ENCODE results near the gene NFIB. TPM values are rescaled to one million over a fixed set of nuclear protein-coding genes. Genes with fewer than 3 reads are reported as not detected.

NFIB gene
- total and polyA plus RNA-seq, 2 experiments from 2014 or later: 5.7 to 13.9 TPM

DNA sequence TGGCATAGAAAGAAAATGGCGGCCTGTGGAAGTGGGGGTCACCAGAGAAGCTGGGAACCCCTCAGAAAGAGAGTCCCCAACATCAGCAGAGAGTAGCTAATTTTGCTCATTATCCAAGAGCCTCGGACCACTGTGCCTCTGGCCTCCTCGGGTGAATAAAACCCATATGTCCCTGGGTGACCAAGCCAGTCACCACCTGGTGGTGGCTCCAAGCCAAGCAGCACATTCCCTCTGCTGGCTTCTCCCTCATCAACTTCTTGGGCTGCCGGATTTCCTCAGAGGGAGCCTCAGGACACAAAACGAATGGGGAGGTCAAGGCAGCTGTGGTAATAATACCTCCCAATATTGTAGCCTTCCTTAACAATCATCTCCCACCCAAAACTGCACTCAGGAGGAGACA, 242.5 kb downstream of the NFIB start:
- H3K27ac ChIP-seq: no peak overlapping the region
- H3K4me3 ChIP-seq: no peak overlapping the region
- no peak for DNase-seq (ENCODE audit: low read depth in 1 of 2, low spot score in 1 of 2)
- no peaks in the 10 kb centered on the region for H3K9me3 ChIP-seq (ENCODE audit: low read depth)
- H3K36me3 ChIP-seq: no peaks in the 10 kb centered on the region
- TF ChIP-seq, protein P1, sequence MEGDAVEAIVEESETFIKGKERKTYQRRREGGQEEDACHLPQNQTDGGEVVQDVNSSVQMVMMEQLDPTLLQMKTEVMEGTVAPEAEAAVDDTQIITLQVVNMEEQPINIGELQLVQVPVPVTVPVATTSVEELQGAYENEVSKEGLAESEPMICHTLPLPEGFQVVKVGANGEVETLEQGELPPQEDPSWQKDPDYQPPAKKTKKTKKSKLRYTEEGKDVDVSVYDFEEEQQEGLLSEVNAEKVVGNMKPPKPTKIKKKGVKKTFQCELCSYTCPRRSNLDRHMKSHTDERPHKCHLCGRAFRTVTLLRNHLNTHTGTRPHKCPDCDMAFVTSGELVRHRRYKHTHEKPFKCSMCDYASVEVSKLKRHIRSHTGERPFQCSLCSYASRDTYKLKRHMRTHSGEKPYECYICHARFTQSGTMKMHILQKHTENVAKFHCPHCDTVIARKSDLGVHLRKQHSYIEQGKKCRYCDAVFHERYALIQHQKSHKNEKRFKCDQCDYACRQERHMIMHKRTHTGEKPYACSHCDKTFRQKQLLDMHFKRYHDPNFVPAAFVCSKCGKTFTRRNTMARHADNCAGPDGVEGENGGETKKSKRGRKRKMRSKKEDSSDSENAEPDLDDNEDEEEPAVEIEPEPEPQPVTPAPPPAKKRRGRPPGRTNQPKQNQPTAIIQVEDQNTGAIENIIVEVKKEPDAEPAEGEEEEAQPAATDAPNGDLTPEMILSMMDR (IDR thresholded peaks at IDR 0.05; ENCODE audit: low read depth, low read length): no peak
- H3K4me1 ChIP-seq (ENCODE audit: low read depth): no peaks in the 10 kb centered on the region
- H3K27me3 ChIP-seq: no peaks in the 10 kb centered on the region

DNA sequence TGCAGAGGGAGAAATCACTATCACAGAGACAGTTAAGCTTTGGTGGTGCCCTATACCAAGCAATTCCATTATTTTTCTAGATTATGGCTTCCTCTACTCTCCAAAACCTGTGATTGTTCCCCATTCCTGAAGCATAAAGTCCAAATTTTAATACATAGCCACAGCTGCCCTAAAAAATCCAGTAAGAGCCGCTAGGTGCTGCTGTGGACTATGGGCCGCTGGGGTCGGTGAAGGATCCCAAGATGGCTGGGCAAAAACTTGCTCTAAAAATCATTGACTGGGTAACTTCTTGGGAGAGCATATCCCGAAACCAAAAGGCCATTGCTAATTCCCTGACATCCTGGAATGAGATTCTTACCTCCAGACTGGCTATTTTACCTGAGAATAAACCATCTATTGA, 245.3 kb downstream of the NFIB start:
- H3K27me3 ChIP-seq: no peaks in the 10 kb centered on the region
- H3K4me1 ChIP-seq (ENCODE audit: low read depth): no peaks in the 10 kb centered on the region
- H3K27ac ChIP-seq: no peak overlapping the region
- H3K4me3 ChIP-seq: no peak overlapping the region
- TF ChIP-seq, protein P1 (IDR thresholded peaks at IDR 0.05; ENCODE audit: low read depth, low read length): no peak
- DNase-seq (ENCODE audit: low read depth in 1 of 2, low spot score in 1 of 2): no peak
- H3K9me3 ChIP-seq (ENCODE audit: low read depth): no peaks in the 10 kb centered on the region
- no peaks in the 10 kb centered on the region for H3K36me3 ChIP-seq

DNA sequence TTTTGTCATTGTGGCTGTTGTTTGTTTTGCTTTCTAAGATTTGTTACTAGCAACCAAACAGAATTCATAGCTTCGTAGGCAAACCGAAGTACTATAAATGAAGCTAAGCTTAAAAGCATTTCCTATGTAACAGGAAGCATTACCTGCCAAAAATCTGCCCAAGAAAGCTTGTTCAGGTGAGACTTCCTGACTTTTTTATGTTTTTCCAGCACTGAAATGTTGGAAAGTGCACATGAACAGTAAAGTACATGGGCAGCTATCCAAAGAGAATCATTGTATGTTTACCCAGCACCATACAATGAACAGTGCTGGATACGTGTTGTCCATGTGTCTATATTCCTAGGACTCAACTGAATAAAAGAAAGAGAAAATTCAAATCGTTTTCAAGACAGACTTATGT, 247.1 kb downstream of the NFIB start:
- TF ChIP-seq, protein P1 (IDR thresholded peaks at IDR 0.05; ENCODE audit: low read depth, low read length): no peak
- no peak overlapping the region for H3K4me3 ChIP-seq
- H3K27me3 ChIP-seq: peaks cover 6% of the 10 kb centered on the region
- H3K9me3 ChIP-seq (ENCODE audit: low read depth): no peaks in the 10 kb centered on the region
- H3K27ac ChIP-seq: no peak overlapping the region
- no peaks in the 10 kb centered on the region for H3K36me3 ChIP-seq
- H3K4me1 ChIP-seq (ENCODE audit: low read depth): no peaks in the 10 kb centered on the region
- DNase-seq (ENCODE audit: low read depth in 1 of 2, low spot score in 1 of 2): no peak

DNA sequence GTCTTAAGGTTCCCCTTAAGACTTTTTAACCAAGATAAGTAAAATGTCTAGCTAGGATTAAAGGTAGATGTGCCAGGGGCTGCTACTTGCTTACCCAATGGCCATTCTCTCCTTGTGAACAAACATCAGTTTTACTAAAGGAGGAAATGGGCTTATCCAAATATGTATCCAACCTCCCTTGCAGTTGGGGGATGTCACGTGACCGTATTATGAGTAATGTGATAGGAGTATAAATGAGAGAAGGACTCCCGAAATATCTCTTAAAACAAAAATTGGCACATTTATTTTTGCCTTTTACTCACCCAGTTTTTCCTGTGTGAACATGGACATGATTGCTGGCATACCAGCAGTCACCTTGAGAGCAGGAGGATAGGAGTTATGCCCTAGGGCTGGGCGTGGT, 247.9 kb downstream of the NFIB start:
- TF ChIP-seq, protein P1 (IDR thresholded peaks at IDR 0.05; ENCODE audit: low read depth, low read length): no peak
- no peak overlapping the region for H3K27ac ChIP-seq
- no peaks in the 10 kb centered on the region for H3K36me3 ChIP-seq
- H3K27me3 ChIP-seq: peaks cover 6% of the 10 kb centered on the region
- no peaks in the 10 kb centered on the region for H3K4me1 ChIP-seq (ENCODE audit: low read depth)
- no peaks in the 10 kb centered on the region for H3K9me3 ChIP-seq (ENCODE audit: low read depth)
- no peak overlapping the region for H3K4me3 ChIP-seq
- DNase-seq (ENCODE audit: low read depth in 1 of 2, low spot score in 1 of 2): no peak

DNA sequence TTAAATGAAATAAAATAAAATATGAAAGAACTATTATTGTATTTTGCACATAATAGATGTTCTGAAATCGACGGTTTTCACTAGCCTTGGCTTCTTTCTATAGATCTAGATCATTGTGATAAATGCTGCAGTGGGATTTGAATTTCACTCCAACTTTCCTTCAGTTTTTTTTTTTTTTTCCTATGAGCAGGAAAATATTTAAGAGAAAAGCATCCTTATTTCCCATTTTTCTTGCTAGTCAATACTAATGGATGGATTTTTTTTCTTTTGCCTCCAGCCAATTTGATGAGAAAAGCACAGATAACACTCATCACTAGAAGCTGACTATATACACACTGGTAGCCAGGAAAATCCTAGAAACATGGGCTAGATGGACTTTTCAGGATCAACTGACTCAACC, 249.0 kb downstream of the NFIB start:
- Histone ChIP-seq H3K9me3 (ENCODE audit: low read depth) (no peaks in the 10 kb centered on the region), H3K27ac (no peak overlapping the region), H3K4me1 (ENCODE audit: low read depth) (no peaks in the 10 kb centered on the region), H3K4me3 (no peak overlapping the region), H3K36me3 (no peaks in the 10 kb centered on the region), H3K27me3 (peaks cover 6% of the 10 kb centered on the region)
- TF ChIP-seq, protein P1 (IDR thresholded peaks at IDR 0.05; ENCODE audit: low read depth, low read length): no peak
- no peak for DNase-seq (ENCODE audit: low read depth in 1 of 2, low spot score in 1 of 2)

DNA sequence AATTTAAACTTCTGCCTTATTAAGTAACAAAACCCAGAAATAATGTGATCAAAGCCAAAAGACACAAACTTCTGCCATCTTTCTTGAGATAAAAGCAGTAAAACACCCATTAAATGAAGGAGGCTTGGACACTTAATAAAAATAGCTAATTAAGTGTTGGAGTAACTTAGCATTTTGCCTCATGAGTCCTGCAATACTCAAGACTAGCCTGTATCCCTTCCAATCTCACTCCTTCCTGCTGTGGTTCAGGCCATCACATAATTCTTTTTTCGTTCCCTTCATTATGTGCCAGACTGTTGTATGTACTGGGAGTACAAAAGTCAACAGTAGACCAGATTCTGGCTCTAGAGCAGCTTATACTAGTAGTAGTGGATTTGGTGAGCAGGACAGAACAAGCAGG, 250.2 kb downstream of the NFIB start:
- no peak overlapping the region for H3K27ac ChIP-seq
- H3K4me3 ChIP-seq: no peak overlapping the region
- H3K4me1 ChIP-seq (ENCODE audit: low read depth): no peaks in the 10 kb centered on the region
- no peaks in the 10 kb centered on the region for H3K9me3 ChIP-seq (ENCODE audit: low read depth)
- H3K27me3 ChIP-seq: peaks cover 10% of the 10 kb centered on the region
- TF ChIP-seq, protein P1 (IDR thresholded peaks at IDR 0.05; ENCODE audit: low read depth, low read length): no peak
- no peak for DNase-seq (ENCODE audit: low read depth in 1 of 2, low spot score in 1 of 2)
- no peaks in the 10 kb centered on the region for H3K36me3 ChIP-seq

Data from cardiac muscle cell (in vitro differentiated cells and primary cell).